Hematopoietic multipotent progenitor cell (in vitro differentiated cells): ENCODE measurements around the gene ME3. TPM values are rescaled to one million over a fixed set of nuclear protein-coding genes. Genes with fewer than 3 reads are reported as not detected.
A peak's percentile ranks its signal among the peaks of the same experiment; 100 is the strongest.
"Not testable (repeated sequence)": the region's sequence is repeated elsewhere in the genome, so short reads cannot be mapped to it uniquely, and the experiment has no call there.

Source experiments
- DNase-seq, 3 donors: peaks; one replicate each; pipeline ENCODE4 v3.0.0-alpha.2; 2011 to 2015; ENCODE audit warnings: low read depth in 2 of 3, low spot score in 2 of 3
- total RNA-seq: library from RNA; depleted of rRNA; stranded (reverse); fragments of >200 nt; gene quantifications from one replicate; pipeline ENCODE4 v1.2.3, GENCODE V29; 2012

ME3 gene
- total RNA-seq, 1 donor = 131 TPM

DNA sequence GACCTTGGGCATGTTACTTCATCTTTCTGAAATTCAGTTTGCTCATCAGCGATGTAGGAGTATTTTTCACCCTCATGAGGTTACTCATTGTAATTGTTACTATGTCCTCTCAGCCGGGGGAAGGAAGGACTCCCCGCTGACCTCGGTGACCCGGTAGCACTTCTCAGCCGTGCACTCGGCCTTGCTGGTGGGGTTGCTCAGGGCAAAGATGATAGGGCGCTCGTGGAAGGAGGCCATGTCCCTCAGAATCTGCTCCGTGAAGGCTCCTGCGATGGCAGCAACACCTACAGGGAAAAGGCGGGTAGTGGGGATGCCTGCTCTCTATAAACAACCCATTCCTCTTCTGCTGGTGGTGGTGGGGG, 225.5 kb downstream of the ME3 start:
- DNase-seq = no peak

DNA sequence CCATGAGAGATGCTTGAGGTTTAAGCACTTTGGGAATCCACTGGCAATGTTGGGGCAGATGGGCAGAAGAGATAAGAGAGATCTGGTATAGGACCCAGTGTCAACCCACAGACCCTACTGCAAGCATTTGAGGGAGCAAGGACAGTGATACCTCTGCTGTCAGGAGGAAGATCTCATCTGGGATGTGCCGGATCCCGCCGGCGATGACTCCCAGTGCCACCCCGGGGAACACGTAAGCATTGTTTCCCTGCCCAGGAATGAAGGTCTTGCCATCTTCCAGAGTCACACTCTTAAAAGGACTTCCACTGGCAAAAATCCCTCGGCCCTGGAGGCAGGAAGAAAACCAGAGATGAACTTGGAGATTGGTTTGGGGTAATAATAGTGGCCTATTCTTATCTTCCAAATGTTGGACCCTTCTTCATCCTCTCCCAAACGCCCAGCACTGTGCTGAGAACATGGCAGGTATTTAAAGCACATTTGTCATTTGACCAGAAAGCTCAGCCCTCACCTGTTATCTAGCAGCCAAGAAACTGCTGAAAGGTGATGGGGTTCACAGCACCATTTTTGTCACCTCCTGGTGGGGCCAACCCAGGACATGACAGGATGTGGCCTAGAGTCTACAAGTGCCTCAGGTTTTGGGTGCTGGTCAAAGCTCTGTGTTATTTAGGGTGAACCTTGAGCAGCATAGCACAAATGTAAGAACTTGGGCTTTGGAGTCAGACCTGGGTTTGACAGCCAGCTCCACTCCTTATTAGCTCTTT, 226.1 kb downstream of the ME3 start:
- DNase-seq = no peak

DNA sequence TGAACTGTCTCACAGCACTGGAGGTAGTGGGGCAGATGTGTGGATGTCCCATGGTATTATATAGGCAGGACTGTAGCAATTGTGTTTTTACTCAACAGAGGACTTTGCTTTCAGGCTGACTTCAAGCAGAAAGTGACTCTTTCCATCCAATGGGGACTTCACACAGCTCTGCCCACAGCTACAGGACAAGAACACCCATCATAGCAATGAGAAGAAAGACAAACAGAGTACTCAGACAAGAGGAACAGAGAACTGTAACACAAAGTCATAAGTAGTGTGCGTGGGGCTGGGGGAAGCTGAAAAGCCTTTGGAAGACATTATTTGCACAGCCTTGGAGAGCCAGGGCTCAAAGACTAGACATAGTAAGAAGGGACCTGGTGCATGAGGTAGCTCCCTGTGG, 227.4 kb downstream of the ME3 start:
- no peak for DNase-seq

- DNase-seq = no peak
Measured at GRCh38 chr11:86443415-86443814, 229.0 kb downstream of the ME3 start.

DNA sequence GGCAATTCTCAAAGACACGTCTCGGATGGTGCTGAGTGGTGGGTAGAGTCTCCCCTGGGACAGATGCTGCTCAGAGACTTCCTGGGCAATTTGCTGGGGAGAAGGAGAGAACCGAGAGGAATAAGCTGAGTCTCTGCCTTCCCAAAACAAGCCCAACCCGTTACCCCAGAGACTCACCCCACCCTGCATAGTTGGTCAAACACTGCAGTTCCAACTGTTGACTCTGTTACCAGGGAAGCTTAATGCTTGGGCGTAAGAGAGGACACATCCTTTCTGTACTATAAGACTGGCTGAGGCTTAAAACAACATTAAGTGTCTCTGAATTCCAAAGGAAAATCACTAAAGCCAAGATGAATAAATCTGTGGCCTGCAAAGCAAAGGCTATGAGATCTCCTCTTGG, 229.6 kb downstream of the ME3 start:
- DNase-seq = no peak

GRCh38 chr11:86442420-86442819, 230.0 kb downstream of the ME3 start:
- DNase-seq = no peak

GRCh38 chr11:86440843-86441242, 231.6 kb downstream of the ME3 start:
- no peak for DNase-seq

DNA sequence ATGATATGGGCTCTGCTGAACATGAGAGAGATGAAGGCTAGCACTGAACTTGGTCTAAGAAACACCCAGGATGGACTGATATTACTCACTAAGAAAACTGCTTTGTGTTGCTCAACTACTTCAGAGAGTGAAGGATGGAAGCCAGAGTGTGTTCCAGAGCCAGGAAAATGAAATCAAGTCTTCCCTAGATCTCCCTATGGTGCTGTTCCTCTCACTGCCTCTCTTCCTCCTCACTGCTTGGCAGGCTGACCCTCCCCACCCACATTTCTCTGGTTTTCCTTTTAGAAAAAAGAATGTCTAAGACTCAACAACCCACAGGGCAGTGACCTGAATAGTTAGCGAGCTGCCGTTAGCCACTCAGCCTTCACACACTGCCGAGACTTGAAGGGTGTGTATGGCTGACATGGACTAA, 232.1 kb downstream of the ME3 start:
- no peak for DNase-seq

- peak in 1 of 3 donors; percentile 29 for DNase-seq
Measured at GRCh38 chr11:86438685-86439084, 233.7 kb downstream of the ME3 start.

GRCh38 chr11:86435711-86436110, 236.7 kb downstream of the ME3 start:
- no peak for DNase-seq

DNA sequence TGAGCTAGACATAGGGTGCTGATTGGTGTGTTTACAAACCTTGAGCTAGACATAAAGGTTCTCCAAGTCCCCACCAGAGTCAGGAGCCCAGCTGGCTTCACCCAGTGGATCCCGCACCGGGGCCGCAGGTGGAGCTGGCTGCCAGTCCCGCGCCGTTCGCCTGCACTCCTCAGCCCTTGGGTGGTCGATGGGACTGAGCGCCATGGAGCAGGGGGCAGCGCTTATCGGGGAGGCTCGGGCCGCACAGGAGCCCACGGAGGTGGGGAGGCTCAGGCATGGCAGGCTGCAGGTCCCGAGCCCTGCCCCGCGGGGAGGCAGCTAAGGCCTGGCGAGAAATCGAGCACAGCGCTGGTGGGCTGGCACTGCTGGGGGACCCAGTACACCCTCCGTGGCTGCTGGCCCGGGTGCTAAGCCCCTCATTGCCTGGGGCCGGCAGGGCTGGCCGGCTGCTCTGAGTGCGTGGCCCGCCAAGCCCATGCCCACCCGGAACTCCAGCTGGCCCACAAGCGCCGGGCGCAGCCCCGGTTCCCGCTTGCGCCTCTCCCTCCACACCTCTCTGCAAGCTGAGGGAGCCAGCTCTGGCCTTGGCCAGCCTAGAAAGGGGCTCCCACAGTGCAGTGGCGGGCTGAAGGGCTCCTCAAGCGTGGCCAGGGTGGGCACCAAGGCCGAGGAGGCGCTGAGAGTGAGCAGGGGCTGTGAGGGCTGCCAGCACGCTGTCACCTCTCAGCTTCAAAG, 238.9 kb downstream of the ME3 start:
- not testable (repeated sequence) for DNase-seq

DNA sequence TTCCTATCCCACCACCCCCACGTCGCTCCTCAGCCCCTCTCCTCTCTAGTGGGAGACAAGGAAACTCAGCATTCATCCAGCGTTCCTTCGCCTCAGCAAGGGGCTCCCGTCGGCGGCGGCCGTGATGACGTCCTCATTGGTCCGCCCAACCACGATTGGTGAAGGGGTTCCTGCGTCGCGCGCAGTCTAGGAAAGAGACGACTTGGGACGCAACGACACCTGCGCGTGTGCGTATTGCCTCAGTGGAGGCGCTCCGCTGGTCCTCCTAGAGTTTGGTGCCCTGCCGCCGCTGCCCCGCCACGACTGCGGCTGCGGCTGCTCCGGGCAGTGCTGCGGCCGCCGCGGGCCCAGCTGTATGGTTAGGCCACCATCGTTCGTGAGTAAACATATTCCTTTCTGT, 241.2 kb downstream of the ME3 start:
- DNase-seq = no peak

- DNase-seq = no peak
Measured at GRCh38 chr11:86427441-86427840, 245.0 kb downstream of the ME3 start.

- not testable (repeated sequence) for DNase-seq
Measured at GRCh38 chr11:86423488-86423887, 248.9 kb downstream of the ME3 start.

DNA sequence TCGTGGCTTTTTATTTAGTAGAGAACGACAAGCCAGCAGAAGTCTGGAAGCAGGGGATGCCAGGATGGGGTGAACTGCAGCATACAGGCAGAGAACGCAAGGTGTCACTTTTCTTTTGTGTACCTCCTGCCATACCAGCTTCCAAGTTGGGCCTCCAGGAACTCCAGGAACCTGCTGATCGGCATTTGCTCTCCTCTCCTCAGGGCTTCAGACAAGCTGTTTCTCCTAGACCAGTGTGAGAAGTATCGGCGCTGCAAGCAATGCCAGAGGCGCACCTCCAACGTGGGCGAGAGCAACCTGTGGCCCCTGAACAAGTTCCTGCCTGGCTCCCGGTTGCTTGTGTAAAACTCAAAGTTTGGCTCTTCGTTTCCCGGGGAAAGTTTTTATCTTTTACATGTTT, 250.0 kb downstream of the ME3 start:
- DNase-seq = no peak

DNA sequence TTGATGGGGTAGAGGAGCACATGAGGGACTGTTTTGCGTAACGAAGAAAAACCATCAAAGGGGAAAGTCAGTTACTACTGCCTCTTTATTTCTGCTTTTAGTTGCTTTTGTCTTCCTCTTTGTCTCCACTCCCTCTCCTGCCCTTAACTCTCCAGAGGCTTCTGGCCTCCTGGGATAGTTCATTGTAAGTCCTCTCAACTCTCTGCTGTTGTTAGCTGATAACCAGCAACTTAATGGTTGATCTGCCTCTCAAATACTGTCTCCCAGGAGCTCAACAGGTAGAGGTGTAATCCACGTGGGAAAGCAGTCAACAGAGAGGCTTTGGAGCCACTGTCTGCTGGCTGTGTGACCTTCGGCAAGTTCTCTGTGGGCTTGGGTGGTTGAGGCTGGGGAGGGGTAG, 250.5 kb downstream of the ME3 start:
- no peak for DNase-seq

- peak in 1 of 3 donors; percentile 8 for DNase-seq
Measured at GRCh38 chr11:86418917-86419316, 253.5 kb downstream of the ME3 start.

- DNase-seq = no peak
Measured at GRCh38 chr11:86418513-86418912, 253.9 kb downstream of the ME3 start.

GRCh38 chr11:86418106-86418505, 254.3 kb downstream of the ME3 start:
- no peak for DNase-seq

- not testable (repeated sequence) for DNase-seq
Measured at GRCh38 chr11:86416951-86417350, 255.5 kb downstream of the ME3 start.

GRCh38 chr11:86416494-86416893, 255.9 kb downstream of the ME3 start:
- no peak for DNase-seq

GRCh38 chr11:86415026-86415425, 257.4 kb downstream of the ME3 start:
- no peak for DNase-seq
